ENCODE results near the gene CPXM1.

The CPXM1 gene

GRCh38 chr20:2800521-2801285 lies at the start of gene CPXM1:
Gene CPXM1 (minus strand): TSS chr20:2800627. CDS start chr20:2800572, 55 bp downstream.
- no peak for DNase-seq (ENCODE audit: low read depth)
- H3K4me3 ChIP-seq (ENCODE audit: low read depth, low read length) = no peak within 1 kb of the TSS
- no peak for TF ChIP-seq CTCF (IDR thresholded peaks at IDR 0.05; ENCODE audit: control insufficient read depth, extremely low read depth, insufficient read depth)

- TF ChIP-seq CTCF (IDR thresholded peaks at IDR 0.05; ENCODE audit: control insufficient read depth, extremely low read depth, insufficient read depth) = no peak
- no peak for DNase-seq (ENCODE audit: low read depth)
- no peak overlapping the region for H3K4me3 ChIP-seq (ENCODE audit: low read depth, low read length)
Observed at GRCh38 chr20:2849529-2849928, 49.1 kb upstream of the CPXM1 start.

- no peak for TF ChIP-seq CTCF (IDR thresholded peaks at IDR 0.05; ENCODE audit: control insufficient read depth, extremely low read depth, insufficient read depth)
- no peak for DNase-seq (ENCODE audit: low read depth)
- no peak overlapping the region for H3K4me3 ChIP-seq (ENCODE audit: low read depth, low read length)
Observed at GRCh38 chr20:2847802-2848201, 47.4 kb upstream of the CPXM1 start.

GRCh38 chr20:2846698-2847097 lies 46.3 kb upstream of the CPXM1 start:
- no peak for DNase-seq (ENCODE audit: low read depth)
- no peak for TF ChIP-seq CTCF (IDR thresholded peaks at IDR 0.05; ENCODE audit: control insufficient read depth, extremely low read depth, insufficient read depth)
- H3K4me3 ChIP-seq (ENCODE audit: low read depth, low read length) = no peak overlapping the region

GRCh38 chr20:2845607-2846006 lies 45.2 kb upstream of the CPXM1 start:
- TF ChIP-seq CTCF (IDR thresholded peaks at IDR 0.05; ENCODE audit: control insufficient read depth, extremely low read depth, insufficient read depth) = no peak
- DNase-seq (ENCODE audit: low read depth) = no peak
- H3K4me3 ChIP-seq (ENCODE audit: low read depth, low read length) = no peak overlapping the region

GRCh38 chr20:2840967-2841531 lies 40.6 kb upstream of the CPXM1 start:
- DNase-seq (ENCODE audit: low read depth) = no peak
- TF ChIP-seq CTCF (IDR thresholded peaks at IDR 0.05; ENCODE audit: control insufficient read depth, extremely low read depth, insufficient read depth) = no peak
- peak overlapping the region; percentile 82 for H3K4me3 ChIP-seq (ENCODE audit: low read depth, low read length)
